GM19193 (cell line): Measurements from ENCODE around the gene ZSCAN32.

Source experiments
- POLR2A ChIP-seq: IDR thresholded peaks from 4 replicates; pipeline ENCODE4 v1.6.1; 2011; ENCODE audit not compliant: insufficient read depth, insufficient read length; ENCODE audit errors: extremely low read depth

Gene ZSCAN32

DNA sequence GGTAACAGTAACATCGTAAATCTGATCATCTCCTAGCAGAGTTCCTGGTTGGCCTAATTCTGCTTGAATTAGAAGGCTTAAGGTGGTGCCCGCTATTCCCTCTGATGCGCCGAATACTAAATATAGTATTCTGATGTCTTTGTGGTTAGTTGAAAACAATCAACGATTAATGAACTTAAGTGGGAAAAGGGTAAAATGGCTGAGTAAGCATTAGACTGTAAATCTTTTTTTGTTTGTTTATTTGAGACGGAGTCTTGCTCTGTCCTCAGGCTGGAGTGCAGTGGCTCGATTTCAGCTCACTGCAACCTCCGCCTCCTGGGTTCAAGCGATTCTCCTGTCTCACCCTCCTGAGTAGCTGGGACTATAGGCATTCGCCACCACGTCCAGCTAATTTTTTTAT is 31.7 kb downstream of the ZSCAN32 start:
- TF ChIP-seq POLR2A, result no peak

DNA sequence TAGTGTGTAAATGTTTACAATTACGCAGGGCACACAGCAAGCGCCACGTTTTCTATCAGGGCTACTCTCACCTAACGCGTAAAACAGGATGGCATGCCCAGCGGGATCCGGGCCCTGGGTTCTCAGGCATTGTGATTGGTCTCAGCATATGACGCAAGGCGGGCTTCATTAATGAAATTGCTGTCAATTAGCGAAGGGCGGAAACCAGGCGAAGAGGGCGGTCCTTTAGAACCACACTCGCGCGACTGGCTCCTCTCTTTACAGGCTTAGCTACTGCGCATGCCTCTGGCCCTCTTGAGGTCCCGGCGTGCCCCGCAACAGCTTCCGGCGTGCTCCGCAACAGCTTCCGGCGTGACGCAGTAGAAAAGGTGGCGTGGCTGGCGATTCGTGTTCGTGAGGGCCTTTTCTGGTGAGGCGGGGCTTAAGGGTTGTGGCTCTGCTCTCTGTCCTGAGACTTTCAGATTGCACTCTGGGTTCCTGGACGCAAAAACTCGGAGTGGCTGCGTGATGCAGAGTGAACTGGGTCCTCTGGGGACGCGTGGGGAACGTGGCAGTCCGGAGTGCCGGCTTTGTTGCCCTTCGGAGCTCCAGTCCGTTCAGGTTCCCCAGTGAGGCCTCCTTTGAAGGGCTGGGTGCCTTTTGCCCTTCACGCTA is 35.9 kb downstream of the ZSCAN32 start:
- peak; percentile 28 for TF ChIP-seq POLR2A

DNA sequence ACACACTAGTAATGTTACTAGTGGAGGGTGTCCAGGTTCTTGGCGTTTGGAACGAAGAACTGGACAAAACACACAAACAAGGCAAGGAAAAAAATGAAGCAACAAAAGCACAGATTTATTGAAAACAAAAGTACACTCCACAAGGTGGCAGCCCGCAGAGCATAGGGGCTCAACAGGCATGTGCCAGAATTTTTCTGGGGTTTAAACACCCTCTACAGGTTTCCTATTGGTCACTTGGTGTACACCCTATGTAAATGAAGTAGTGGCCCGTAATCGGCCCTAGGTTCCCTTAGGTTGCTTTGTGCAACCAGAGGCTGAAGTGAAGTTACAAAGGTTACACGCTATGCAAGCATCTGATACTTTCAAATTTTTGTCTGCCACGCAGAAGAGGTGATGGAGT is 37.0 kb downstream of the ZSCAN32 start:
- TF ChIP-seq POLR2A, result no peak

DNA sequence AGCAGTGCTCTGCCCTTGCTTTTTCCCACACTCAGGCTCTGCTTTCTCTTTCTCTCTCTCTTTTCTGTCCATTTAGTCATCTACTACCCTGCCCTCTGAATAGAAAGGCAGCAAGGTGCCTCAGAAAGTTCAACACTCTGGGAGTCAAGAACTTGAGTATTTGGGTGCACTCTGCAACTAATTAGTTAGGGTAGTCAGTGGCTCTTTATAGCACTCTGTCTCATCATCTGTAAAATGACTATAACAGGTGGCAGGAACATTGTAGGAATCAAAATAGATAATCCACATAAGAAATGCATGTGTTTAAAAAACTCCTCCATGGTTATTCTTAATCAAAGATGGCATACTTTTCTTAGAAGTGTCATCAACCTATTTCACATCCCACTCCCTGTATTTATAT is 37.9 kb downstream of the ZSCAN32 start:
- no peak for TF ChIP-seq POLR2A

DNA sequence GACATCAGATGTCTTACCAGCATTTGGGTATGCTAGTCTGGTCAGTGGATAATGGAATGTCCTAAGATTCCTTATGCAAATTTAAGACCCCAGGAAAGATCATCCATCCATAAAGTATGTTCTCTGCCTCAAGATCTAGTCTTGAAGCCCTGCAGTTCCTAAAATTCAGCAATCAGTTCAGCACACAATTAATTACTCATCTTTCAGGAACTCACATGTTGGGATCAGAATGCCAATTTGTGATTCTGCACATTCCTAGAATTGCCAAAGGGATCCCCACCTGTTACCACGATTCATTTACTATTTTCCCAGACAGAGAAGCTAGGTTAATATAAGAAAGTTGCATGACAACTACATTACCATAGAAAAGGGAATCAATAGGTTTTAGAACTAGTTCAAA is 41.9 kb downstream of the ZSCAN32 start:
- TF ChIP-seq POLR2A, result no peak

DNA sequence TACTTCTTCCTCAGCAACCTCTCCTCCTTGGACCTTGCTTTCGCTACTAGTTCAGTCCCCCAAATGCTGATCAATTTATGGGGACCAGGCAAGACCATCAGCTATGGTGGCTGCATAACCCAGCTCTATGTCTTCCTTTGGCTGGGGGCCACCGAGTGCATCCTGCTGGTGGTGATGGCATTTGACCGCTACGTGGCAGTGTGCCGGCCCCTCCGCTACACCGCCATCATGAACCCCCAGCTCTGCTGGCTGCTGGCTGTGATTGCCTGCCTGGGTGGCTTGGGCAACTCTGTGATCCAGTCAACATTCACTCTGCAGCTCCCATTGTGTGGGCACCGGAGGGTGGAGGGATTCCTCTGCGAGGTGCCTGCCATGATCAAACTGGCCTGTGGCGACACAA is 44.7 kb downstream of the ZSCAN32 start:
- TF ChIP-seq POLR2A, result no peak

DNA sequence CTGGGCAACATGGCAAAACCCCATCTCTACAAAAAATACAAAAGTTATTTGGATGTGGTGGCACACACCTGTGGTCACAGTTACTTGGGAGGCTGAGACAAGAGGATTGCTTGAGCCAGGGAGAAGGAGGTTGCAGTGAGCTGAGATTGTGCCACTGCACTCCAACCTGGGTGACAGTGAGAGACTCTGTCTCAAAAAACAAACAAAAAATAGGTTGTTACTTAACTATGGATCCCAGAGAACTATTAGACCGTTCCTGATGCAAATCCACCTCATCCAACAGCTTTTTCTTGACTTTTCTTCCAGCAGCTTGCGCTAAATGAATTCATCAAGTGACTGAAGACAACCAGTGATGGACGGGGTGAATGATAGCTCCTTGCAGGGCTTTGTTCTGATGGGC is 45.2 kb downstream of the ZSCAN32 start, which contains the start of gene OR2C1:
Gene OR2C1 (plus strand): TSS at position 301 of the 400 bp plus-strand sequence. CDS start 52 bp downstream, at position 353.
- TF ChIP-seq POLR2A, result no peak

DNA sequence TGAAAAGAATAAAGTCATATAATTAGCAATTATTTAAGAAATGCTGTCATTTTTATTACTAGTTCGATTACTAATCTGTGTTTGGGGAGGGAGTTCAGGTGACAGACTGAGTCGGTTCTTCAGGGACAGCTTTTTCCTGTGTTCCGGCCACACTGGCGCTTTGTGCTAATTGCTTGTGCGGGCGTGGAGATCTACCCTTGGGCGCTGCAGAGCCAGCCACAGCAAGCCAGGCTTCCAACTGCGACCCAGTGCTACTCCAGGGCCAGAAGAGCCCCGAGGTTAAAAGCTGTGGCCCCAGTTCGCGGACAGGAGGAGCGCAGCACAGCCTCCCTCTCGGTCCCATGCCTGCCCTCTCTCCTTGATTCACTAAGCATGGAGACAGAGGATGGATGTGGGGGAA is 51.6 kb downstream of the ZSCAN32 start:
- TF ChIP-seq POLR2A, result no peak

DNA sequence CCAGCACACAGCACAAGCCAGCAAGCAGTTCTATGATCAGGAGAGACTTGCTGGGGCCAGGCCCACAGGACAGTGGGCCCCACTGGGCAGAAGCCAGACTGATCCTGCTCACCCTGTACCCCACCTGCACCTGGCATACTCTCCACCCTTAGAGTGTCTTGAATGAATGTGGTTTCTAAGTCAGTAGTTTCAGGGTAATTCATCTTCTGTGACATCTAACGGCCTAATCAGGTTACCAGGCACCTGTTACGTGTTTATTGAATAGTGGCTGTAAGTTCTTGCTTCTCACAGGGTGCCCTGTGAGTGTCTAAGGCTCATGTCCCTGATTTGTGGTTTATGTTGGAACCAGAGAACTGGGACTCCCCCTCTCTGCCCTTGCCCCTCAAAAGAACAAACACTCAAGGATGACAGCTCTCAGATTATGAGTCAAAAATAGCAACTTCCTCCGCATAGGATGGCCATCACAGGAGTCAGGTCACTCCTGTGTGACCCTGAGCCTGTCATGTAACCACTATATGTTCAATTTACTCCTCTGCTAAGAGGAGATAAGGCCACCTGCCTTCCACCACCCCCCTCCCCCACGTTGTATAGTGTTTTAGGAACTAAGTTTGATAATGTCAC is 52.1 kb downstream of the ZSCAN32 start:
- no peak for TF ChIP-seq POLR2A

DNA sequence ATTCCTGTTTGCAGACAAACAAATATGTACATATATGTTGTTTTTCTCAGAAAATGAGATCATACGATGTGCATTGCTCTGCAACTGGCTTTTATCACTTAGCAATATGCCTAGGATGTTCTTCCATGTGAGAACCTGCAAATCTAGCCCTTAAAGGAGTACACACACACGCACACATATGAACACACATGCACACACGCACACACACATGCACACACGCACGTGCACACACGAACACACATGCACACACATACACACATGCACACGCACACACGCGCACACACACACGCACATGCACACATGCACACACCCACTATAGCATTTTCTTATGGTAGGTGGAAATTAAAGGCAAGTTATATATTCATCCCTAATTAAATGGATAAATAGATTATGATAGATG is 53.2 kb downstream of the ZSCAN32 start:
- TF ChIP-seq POLR2A, result no peak

DNA sequence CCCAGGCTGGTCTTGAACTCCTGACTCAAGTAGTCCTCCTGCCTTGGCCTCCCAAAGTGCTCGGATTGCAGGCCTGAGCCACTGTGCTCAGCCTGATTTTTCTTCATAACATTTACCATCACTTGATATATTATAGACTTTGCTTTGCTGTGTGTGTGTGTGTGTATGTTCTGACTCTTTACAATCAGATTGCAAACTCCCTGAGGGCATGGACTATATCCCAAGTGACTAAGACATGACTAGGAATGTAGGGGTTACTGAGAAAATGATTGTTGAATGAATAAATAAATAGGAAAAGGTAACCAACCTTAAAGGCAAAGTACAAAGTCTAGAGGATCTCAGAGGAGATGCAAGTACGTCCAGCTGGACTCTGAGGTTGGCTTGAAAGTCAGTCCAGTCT is 54.8 kb downstream of the ZSCAN32 start:
- no peak for TF ChIP-seq POLR2A
